Brain microvascular endothelial cell (primary cell): ENCODE data around the gene SSTR5.

Experiments used
- DNase-seq: peaks from one replicate; pipeline ENCODE4 v3.0.0-alpha.2; 2020
- H3K27ac ChIP-seq: fragments of 250-450 bp; sonication (Bioruptor Pico); 2 replicates; pipeline ENCODE4 v1.5.1; 2020; ENCODE audit warnings: mild to moderate bottlenecking, moderate library complexity
- H3K27me3 ChIP-seq: fragments of 250-450 bp; sonication (Bioruptor Pico); replicated peaks from 2 replicates; pipeline ENCODE4 v1.5.1; 2020; ENCODE audit warnings: mild to moderate bottlenecking
- H3K36me3 ChIP-seq: fragments of 250-450 bp; sonication (Bioruptor Pico); replicated peaks from 2 replicates; pipeline ENCODE4 v1.5.1; 2020; ENCODE audit warnings: mild to moderate bottlenecking
- H3K4me3 ChIP-seq: 2 replicates; pipeline ENCODE4 v1.5.1; 2011; ENCODE audit warnings: low read depth, mild to moderate bottlenecking, control low read depth, low read length, moderate library complexity
- CTCF ChIP-seq: IDR thresholded peaks from 2 replicates; pipeline ENCODE4 v1.5.1; 2011; ENCODE audit warnings: low read depth, mild to moderate bottlenecking, moderate library complexity, low read length, control low read depth, inconsistent platforms; ENCODE audit errors: missing control alignments
- in situ Hi-C: cut with HindIII; loops from 2 replicates; pipeline ENCODE4 v1.10.0; 2017; ENCODE audit warnings: low sequenced_read_pairs, low pct_ligation_motif_present

SSTR5 gene

GRCh38 chr16:1102333-1102700 is 29.8 kb downstream of the SSTR5 start:
- in situ Hi-C loops, result no loop called here
- Histone ChIP-seq H3K4me3 (no peak overlapping the region), H3K27ac (no peak overlapping the region), H3K27me3 (peaks cover 14% of the 10 kb centered on the region), H3K36me3 (no peaks in the 10 kb centered on the region)
- DNase-seq, result no peak
- no peak for TF ChIP-seq CTCF

GRCh38 chr16:1102921-1103635 is 30.5 kb downstream of the SSTR5 start:
- H3K27me3 ChIP-seq, result peaks cover 14% of the 10 kb centered on the region
- no peak for DNase-seq
- no peak overlapping the region for H3K4me3 ChIP-seq
- in situ Hi-C loops, result no loop called here
- H3K27ac ChIP-seq, result no peak overlapping the region
- TF ChIP-seq CTCF, result peak; percentile 50
- no peaks in the 10 kb centered on the region for H3K36me3 ChIP-seq

- TF ChIP-seq CTCF, result no peak
- in situ Hi-C loops, result no loop called here
- no peak overlapping the region for H3K4me3 ChIP-seq
These were observed 31.1 kb downstream of the SSTR5 start for GRCh38 chr16:1103636-1103980.

GRCh38 chr16:1105888-1106620 is 33.5 kb downstream of the SSTR5 start:
- peak; percentile 88 for TF ChIP-seq CTCF
- in situ Hi-C loops, result no loop called here
- Histone ChIP-seq H3K27ac (no peak overlapping the region), H3K4me3 (no peak overlapping the region), H3K36me3 (no peaks in the 10 kb centered on the region), H3K27me3 (peaks cover 14% of the 10 kb centered on the region)
- peak; percentile 20 for DNase-seq

More at GRCh38 chr16:1103636-1103980, 31.1 kb downstream of the SSTR5 start:
- no peaks in the 10 kb centered on the region for H3K36me3 ChIP-seq
- peaks cover 17% of the 10 kb centered on the region for H3K27me3 ChIP-seq
- no peak overlapping the region for H3K27ac ChIP-seq
- DNase-seq, result no peak

- Histone ChIP-seq H3K36me3 (no peaks in the 10 kb centered on the region), H3K27me3 (peaks cover 11% of the 10 kb centered on the region), H3K4me3 (no peak overlapping the region), H3K27ac (no peak overlapping the region)
- no peak for DNase-seq
- in situ Hi-C loops, result no loop called here
- no peak for TF ChIP-seq CTCF
These were observed 34.1 kb downstream of the SSTR5 start for GRCh38 chr16:1106659-1107058.
